HepG2 (cell line): ENCODE data around the gene PTCD1. TPM values are rescaled to one million over a fixed set of nuclear protein-coding genes. Genes with fewer than 3 reads are reported as not detected.

Experiments used
- ATAC-seq: fragments of 200-7000 bp; cut with Tn5 transposase; 3 replicates; pipeline ENCODE4 v1.9.1; 2020; ENCODE audit warnings: mild to moderate bottlenecking, moderate library complexity
- BruUV-seq: library from RNA; stranded (reverse); fragments of 400-500 nt; replicated peaks from 2 replicates; lab custom pipeline; 2021; lab: Mats Ljungman, UMichigan
- CTCF ChIA-PET: fragments of 300-600 bp; formaldehyde crosslinking; extraction: SDS; loops from one replicate; lab custom pipeline; 2021; ENCODE audit warnings: low total read pairs, inconsistent platforms, low intra/inter-chr PET ratio; lab: Yijun Ruan, JAX
- POLR2A ChIA-PET: fragments of 350-600 bp; sonication (Branson Sonifier 250); formaldehyde crosslinking; loops from one replicate; lab custom pipeline; 2020; ENCODE audit warnings: antibody characterized with exemption, inconsistent platforms; lab: Yijun Ruan, JAX
- DNase-seq: peaks from one replicate; pipeline ENCODE4 v3.0.0-alpha.2; 2015; ENCODE audit warnings: low spot score
- FAIRE-seq: peaks from 3 replicates; lab custom pipeline; 2011; peaks lifted over from hg19 to GRCh38; lab: Jason Lieb, UNC
- H2AFZ ChIP-seq: one replicate; pipeline ENCODE4 v1.6.1; 2011; ENCODE audit warnings: low read length, inconsistent platforms
- H3K27ac ChIP-seq: fragments of 300-600 bp; 3 replicates; pipeline ENCODE4 v1.8.0; 2011; ENCODE audit warnings: mixed run types, mild to moderate bottlenecking, mixed read lengths, low read length, inconsistent platforms; ENCODE audit not compliant: insufficient read depth; ENCODE audit errors: extremely low read length
- H3K27me3 ChIP-seq, 2 experiments: fragments of 200-600 bp in 1 of 2; 2 replicates in 1 of 2; 3 replicates in 1 of 2; pipeline versions ENCODE4 v1.6.0 to v1.8.0; 2011; ENCODE audit warnings: low read length in 2 of 2, mild to moderate bottlenecking in 2 of 2, moderate library complexity in 2 of 2, inconsistent platforms in 1 of 2; ENCODE audit not compliant: insufficient read depth in 2 of 2, control insufficient read depth in 1 of 2
- H3K36me3 ChIP-seq, 2 experiments: fragments of 200-600 bp in 1 of 2; replicated peaks in 1 of 2; 2 replicates in 1 of 2; 3 replicates in 1 of 2; pipeline versions ENCODE4 v1.5.1 to v1.8.0; 2011; ENCODE audit warnings: low read length in 2 of 2, inconsistent platforms in 1 of 2; ENCODE audit not compliant: insufficient read depth in 2 of 2, control insufficient read depth in 1 of 2
- H3K4me1 ChIP-seq: 2 replicates; pipeline ENCODE4 v1.5.1; 2012; ENCODE audit warnings: low read length, inconsistent platforms; ENCODE audit not compliant: insufficient read depth
- H3K4me2 ChIP-seq: 2 replicates; pipeline ENCODE4 v1.6.0; 2011; ENCODE audit warnings: low read depth, low read length, inconsistent platforms
- H3K4me3 ChIP-seq, 3 experiments: fragments of 200-600 bp in 1 of 3; sonication (generic), shearing (Covaris generic) in 1 of 3; replicated peaks in 1 of 3; 2 replicates each; pipeline ENCODE4 v1.5.1; 2011 to 2016; ENCODE audit warnings: low read length in 3 of 3, inconsistent platforms in 2 of 3, low read depth in 2 of 3, mild to moderate bottlenecking in 2 of 3, control low read depth in 1 of 3, mixed read lengths in 1 of 3; ENCODE audit not compliant: insufficient read depth in 1 of 3
- H3K79me2 ChIP-seq: one replicate; pipeline ENCODE4 v1.6.1; 2011; ENCODE audit warnings: low read length, inconsistent platforms; ENCODE audit not compliant: insufficient read depth
- H3K9ac ChIP-seq: 2 replicates; pipeline ENCODE4 v1.6.0; 2011; ENCODE audit warnings: mild to moderate bottlenecking, low read depth, low read length, inconsistent platforms; ENCODE audit not compliant: insufficient read depth
- H3K9me3 ChIP-seq: 2 replicates; pipeline ENCODE4 v1.5.1; 2012; ENCODE audit warnings: mild to moderate bottlenecking, low read length
- H4K20me1 ChIP-seq: 2 replicates; pipeline ENCODE4 v1.6.0; 2011; ENCODE audit warnings: inconsistent platforms, mild to moderate bottlenecking, low read length, moderate library complexity; ENCODE audit not compliant: insufficient read depth
- HNRNPH1 ChIP-seq: fragments of 200-400 bp; formaldehyde crosslinking; optimal IDR thresholded peaks from 2 replicates; pipeline ENCODE3; 2017; ENCODE audit warnings: mild to moderate bottlenecking, low read depth, low read length
- NAIF1 ChIP-seq: sonication (generic); formaldehyde crosslinking; IDR thresholded peaks from 2 replicates; pipeline ENCODE4 v1.5.0; 2020; ENCODE audit warnings: mild to moderate bottlenecking, missing genetic modification reagents, borderline replicate concordance
- POLR2AphosphoS2 ChIP-seq: IDR thresholded peaks from 2 replicates; pipeline ENCODE4 v1.6.1; 2011; ENCODE audit warnings: low read depth, low read length, improper control_type of control experiment
- SATB2 ChIP-seq: sonication (generic); formaldehyde crosslinking; IDR thresholded peaks from 2 replicates; pipeline ENCODE4 v1.5.0; 2020; ENCODE audit warnings: missing genetic modification reagents
- ZNF329 ChIP-seq: sonication (generic); formaldehyde crosslinking; IDR thresholded peaks from 2 replicates; pipeline ENCODE4 v1.9.0; 2021; ENCODE audit warnings: low read depth, mild to moderate bottlenecking, missing genetic modification reagents
- ZNF746 ChIP-seq: sonication (generic); formaldehyde crosslinking; IDR thresholded peaks from 2 replicates; pipeline ENCODE4 v1.8.0; 2022; ENCODE audit warnings: mild to moderate bottlenecking, missing genetic modification reagents
- WGBS: methylation state at CpG from one replicate; pipeline ENCODE4 v1.1.6; 2017; ENCODE audit warnings: low lambda C conversion rate; 5-methylcytosine and 5-hydroxymethylcytosine counted together
- in situ Hi-C: cut with HindIII; loops from 2 replicates; pipeline ENCODE4 v1.10.0; 2017; ENCODE audit warnings: low pct_unique_long_range_greater_than_20kb; ENCODE audit not compliant: extremely low pct_ligation_motif_present
- intact Hi-C: fragments of 100-400 bp; cut with micrococcal nuclease; formaldehyde crosslinking; loops from one replicate; pipeline ENCODE4 v1.10.0; 2022; ENCODE audit not compliant: unreplicated experiment
- polyA plus RNA-seq, 8 experiments: library from polyadenylated mRNA; depleted of rRNA in 3 of 8; stranded (reverse) in 7 of 8; unstranded in 1 of 8; fragments of >200 nt; fragmentation: Illumina TruSeq in 4 of 8; extraction: Trizol in 4 of 8; gene quantifications; 2 replicates each; pipeline versions ENCODE4 v1.2.1 to v1.2.3, GENCODE V29; 2011 to 2016; ENCODE audit warnings: low read depth in 4 of 8, missing spikeins in 1 of 8, mixed read lengths in 1 of 8; ENCODE audit not compliant: insufficient read depth in 1 of 8
- total RNA-seq, 5 experiments: library from RNA; depleted of rRNA; stranded (reverse); fragments of >200 nt; fragmentation: Illumina TruSeq; extraction: Trizol; gene quantifications; 2 replicates each; pipeline ENCODE4 v1.2.3, GENCODE V29; 2016; ENCODE audit warnings: low read depth in 1 of 5
- TF ChIP-seq, protein P1 (sequence below), 2 experiments: IDR thresholded peaks; 2 replicates each; pipeline ENCODE4 v1.6.1; 2011 to 2012; ENCODE audit warnings: low read length in 2 of 2, borderline replicate concordance in 1 of 2, low read depth in 1 of 2, mild to moderate bottlenecking in 1 of 2, moderate library complexity in 1 of 2
- TF ChIP-seq, protein P2 (sequence below): sonication (generic); formaldehyde crosslinking; IDR thresholded peaks from 2 replicates; pipeline ENCODE4 v1.4.0; 2020; ENCODE audit warnings: mild to moderate bottlenecking, missing genetic modification reagents, borderline replicate concordance
- TF ChIP-seq, protein P3 (sequence below): sonication (generic); formaldehyde crosslinking; conservative IDR thresholded peaks from 2 replicates; pipeline ENCODE4 v1.4.0; 2020; ENCODE audit warnings: missing genetic modification reagents
- TF ChIP-seq, protein P4 (sequence below): sonication (generic); IDR thresholded peaks from 2 replicates; pipeline ENCODE4 v1.6.1; 2016; ENCODE audit warnings: low read depth, borderline replicate concordance
- TF ChIP-seq, protein P5 (sequence below): sonication (generic); formaldehyde crosslinking; IDR thresholded peaks from 2 replicates; pipeline ENCODE4 v1.4.0; 2020; ENCODE audit warnings: missing genetic modification reagents, low read depth, mild to moderate bottlenecking, borderline replicate concordance

Gene PTCD1
- total and polyA plus RNA-seq, 2 of the 13 experiments (the other 11 are each of a cell fraction or from before 2014, with no cell fraction given): 3.0 to 8.4 TPM

DNA sequence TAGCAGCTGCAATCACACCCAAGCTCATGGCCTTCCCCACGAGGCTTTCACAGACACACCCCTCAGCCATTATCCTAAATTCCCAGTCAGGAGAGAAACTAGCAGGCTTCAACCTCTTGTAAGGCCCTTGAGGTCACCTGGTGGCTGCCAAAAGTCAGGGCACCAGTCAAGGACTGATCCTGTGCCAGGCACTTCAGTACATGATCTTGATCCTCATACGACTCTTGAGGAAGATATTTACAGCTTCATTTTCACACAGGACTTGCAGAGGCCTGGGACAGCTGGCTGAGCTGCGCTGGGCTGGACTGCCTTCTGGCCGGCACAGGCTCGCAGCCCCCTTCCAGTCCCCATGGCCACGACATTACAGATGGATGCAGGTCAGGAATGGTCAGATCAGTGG is 39.0 kb downstream of the PTCD1 start:
- Histone ChIP-seq H3K9ac (no peak overlapping the region), H3K79me2 (peaks cover 5% of the 10 kb centered on the region), H3K4me3 (no peak overlapping the region), H3K4me1 (no peaks in the 10 kb centered on the region), H3K36me3 (peaks cover 44 to 89% of the 10 kb centered on the region in 2 experiments), H3K9me3 (no peaks in the 10 kb centered on the region), H3K27me3 (no peaks in the 10 kb centered on the region), H3K27ac (no peak overlapping the region), H2AFZ (no peak overlapping the region), H4K20me1 (no peaks in the 10 kb centered on the region), H3K4me2 (no peak overlapping the region)
- WGBS: 100% methylated on average over 1 of the region's 6 CpGs
- in situ Hi-C loops (no loop called here), intact Hi-C loops (no loop called here)
- DNase-seq: no peak
- CTCF ChIA-PET: no interaction called here
- POLR2A ChIA-PET: interaction anchor here (1.6 to 1.7 kb wide), 2 partner anchors 9 to 19 kb away, joined by 4 to 5 read pairs; partner anchors contain the start of genes BUD31 and PDAP1
- no TSS peak for BruUV-seq
- no peak; the same call in 2 of the 3 replicates for ATAC-seq
- FAIRE-seq: no peak
- TF ChIP-seq ZNF329 (CRISPR knock-in tag) (no peak), SATB2 (CRISPR knock-in tag) (no peak), ZNF746 (no peak), POLR2AphosphoS2 (no peak), NAIF1 (CRISPR knock-in tag) (no peak), HNRNPH1 (no peak)
- TF ChIP-seq, protein P1, sequence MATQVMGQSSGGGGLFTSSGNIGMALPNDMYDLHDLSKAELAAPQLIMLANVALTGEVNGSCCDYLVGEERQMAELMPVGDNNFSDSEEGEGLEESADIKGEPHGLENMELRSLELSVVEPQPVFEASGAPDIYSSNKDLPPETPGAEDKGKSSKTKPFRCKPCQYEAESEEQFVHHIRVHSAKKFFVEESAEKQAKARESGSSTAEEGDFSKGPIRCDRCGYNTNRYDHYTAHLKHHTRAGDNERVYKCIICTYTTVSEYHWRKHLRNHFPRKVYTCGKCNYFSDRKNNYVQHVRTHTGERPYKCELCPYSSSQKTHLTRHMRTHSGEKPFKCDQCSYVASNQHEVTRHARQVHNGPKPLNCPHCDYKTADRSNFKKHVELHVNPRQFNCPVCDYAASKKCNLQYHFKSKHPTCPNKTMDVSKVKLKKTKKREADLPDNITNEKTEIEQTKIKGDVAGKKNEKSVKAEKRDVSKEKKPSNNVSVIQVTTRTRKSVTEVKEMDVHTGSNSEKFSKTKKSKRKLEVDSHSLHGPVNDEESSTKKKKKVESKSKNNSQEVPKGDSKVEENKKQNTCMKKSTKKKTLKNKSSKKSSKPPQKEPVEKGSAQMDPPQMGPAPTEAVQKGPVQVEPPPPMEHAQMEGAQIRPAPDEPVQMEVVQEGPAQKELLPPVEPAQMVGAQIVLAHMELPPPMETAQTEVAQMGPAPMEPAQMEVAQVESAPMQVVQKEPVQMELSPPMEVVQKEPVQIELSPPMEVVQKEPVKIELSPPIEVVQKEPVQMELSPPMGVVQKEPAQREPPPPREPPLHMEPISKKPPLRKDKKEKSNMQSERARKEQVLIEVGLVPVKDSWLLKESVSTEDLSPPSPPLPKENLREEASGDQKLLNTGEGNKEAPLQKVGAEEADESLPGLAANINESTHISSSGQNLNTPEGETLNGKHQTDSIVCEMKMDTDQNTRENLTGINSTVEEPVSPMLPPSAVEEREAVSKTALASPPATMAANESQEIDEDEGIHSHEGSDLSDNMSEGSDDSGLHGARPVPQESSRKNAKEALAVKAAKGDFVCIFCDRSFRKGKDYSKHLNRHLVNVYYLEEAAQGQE (IDR thresholded peaks at IDR 0.05; ENCODE audit: borderline replicate concordance in 1 of 2, low read depth in 1 of 2, low read length in 2 of 2): no peak
- TF ChIP-seq, protein P2, sequence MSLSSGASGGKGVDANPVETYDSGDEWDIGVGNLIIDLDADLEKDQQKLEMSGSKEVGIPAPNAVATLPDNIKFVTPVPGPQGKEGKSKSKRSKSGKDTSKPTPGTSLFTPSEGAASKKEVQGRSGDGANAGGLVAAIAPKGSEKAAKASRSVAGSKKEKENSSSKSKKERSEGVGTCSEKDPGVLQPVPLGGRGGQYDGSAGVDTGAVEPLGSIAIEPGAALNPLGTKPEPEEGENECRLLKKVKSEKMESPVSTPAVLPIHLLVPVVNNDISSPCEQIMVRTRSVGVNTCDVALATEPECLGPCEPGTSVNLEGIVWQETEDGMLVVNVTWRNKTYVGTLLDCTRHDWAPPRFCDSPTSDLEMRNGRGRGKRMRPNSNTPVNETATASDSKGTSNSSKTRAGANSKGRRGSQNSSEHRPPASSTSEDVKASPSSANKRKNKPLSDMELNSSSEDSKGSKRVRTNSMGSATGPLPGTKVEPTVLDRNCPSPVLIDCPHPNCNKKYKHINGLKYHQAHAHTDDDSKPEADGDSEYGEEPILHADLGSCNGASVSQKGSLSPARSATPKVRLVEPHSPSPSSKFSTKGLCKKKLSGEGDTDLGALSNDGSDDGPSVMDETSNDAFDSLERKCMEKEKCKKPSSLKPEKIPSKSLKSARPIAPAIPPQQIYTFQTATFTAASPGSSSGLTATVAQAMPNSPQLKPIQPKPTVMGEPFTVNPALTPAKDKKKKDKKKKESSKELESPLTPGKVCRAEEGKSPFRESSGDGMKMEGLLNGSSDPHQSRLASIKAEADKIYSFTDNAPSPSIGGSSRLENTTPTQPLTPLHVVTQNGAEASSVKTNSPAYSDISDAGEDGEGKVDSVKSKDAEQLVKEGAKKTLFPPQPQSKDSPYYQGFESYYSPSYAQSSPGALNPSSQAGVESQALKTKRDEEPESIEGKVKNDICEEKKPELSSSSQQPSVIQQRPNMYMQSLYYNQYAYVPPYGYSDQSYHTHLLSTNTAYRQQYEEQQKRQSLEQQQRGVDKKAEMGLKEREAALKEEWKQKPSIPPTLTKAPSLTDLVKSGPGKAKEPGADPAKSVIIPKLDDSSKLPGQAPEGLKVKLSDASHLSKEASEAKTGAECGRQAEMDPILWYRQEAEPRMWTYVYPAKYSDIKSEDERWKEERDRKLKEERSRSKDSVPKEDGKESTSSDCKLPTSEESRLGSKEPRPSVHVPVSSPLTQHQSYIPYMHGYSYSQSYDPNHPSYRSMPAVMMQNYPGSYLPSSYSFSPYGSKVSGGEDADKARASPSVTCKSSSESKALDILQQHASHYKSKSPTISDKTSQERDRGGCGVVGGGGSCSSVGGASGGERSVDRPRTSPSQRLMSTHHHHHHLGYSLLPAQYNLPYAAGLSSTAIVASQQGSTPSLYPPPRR (CRISPR knock-in tag): no peak
- TF ChIP-seq, protein P3, sequence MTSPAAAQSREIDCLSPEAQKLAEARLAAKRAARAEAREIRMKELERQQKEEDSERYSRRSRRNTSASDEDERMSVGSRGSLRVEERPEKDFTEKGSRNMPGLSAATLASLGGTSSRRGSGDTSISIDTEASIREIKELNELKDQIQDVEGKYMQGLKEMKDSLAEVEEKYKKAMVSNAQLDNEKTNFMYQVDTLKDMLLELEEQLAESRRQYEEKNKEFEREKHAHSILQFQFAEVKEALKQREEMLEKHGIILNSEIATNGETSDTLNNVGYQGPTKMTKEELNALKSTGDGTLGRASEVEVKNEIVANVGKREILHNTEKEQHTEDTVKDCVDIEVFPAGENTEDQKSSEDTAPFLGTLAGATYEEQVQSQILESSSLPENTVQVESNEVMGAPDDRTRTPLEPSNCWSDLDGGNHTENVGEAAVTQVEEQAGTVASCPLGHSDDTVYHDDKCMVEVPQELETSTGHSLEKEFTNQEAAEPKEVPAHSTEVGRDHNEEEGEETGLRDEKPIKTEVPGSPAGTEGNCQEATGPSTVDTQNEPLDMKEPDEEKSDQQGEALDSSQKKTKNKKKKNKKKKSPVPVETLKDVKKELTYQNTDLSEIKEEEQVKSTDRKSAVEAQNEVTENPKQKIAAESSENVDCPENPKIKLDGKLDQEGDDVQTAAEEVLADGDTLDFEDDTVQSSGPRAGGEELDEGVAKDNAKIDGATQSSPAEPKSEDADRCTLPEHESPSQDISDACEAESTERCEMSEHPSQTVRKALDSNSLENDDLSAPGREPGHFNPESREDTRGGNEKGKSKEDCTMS (CRISPR knock-in tag): no peak
- TF ChIP-seq, protein P4, sequence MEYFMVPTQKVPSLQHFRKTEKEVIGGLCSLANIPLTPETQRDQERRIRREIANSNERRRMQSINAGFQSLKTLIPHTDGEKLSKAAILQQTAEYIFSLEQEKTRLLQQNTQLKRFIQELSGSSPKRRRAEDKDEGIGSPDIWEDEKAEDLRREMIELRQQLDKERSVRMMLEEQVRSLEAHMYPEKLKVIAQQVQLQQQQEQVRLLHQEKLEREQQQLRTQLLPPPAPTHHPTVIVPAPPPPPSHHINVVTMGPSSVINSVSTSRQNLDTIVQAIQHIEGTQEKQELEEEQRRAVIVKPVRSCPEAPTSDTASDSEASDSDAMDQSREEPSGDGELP: no peak
- TF ChIP-seq, protein P5, sequence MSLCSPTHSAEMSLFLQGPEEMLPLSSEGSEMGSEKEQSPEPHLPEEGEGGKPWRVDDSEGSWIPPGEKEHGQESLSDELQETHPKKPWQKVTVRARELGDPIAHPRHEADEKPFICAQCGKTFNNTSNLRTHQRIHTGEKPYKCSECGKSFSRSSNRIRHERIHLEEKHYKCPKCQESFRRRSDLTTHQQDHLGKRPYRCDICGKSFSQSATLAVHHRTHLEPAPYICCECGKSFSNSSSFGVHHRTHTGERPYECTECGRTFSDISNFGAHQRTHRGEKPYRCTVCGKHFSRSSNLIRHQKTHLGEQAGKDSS (CRISPR knock-in tag): no peak
